ENCODE measurements around the gene NUDT14. TPM values are rescaled to one million over a fixed set of nuclear protein-coding genes. Genes with fewer than 3 reads are reported as not detected.

NUDT14 gene
- total and polyA plus RNA-seq, 2 experiments from 2014 or later = 14.8 to 38.4 TPM

DNA sequence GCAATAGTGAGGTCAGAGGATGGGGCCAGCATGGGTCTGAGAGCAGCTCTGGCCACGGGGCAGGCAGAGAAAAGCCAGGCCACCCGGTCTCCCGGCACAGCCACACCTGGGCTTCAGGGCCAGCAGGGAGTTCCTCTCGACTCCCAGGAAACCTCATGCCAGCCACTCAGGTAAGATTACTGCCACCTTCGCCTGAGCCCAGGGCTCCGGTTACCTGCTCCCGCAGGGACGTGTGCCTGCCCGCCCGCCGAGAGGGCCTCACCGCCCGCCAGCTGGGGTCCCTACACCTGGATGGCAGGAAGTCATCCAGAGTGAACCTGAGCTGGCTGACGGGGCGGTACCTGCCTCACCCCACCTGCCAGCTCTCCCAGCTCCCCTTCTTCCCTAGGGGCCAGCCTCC, 19.8 kb downstream of the NUDT14 start:
- H3K4me2 ChIP-seq = no peak overlapping the region
- no peaks in the 10 kb centered on the region for H4K20me1 ChIP-seq (replicated peaks; ENCODE audit: insufficient read depth)
- Mint-ChIP-seq H3K27ac (no peak overlapping the region), H3K9me3 (no peaks in the 10 kb centered on the region), H3K36me3 (ENCODE audit: low read depth) (no peaks in the 10 kb centered on the region), H3K4me1 (no peaks in the 10 kb centered on the region), H3K4me3 (no peak overlapping the region), H3K27me3 (ENCODE audit: insufficient read depth, low read depth, poor library complexity) (peaks cover 10% of the 10 kb centered on the region)
- H3K9me2 ChIP-seq (ENCODE audit: insufficient read depth) = no peaks in the 10 kb centered on the region
- no peaks in the 10 kb centered on the region for H3K27me3 ChIP-seq (ENCODE audit: insufficient read depth)
- H3F3A ChIP-seq (replicated peaks; ENCODE audit: low read depth) = no peaks in the 10 kb centered on the region
- H3K36me3 ChIP-seq (ENCODE audit: insufficient read depth) = no peaks in the 10 kb centered on the region
- no peak overlapping the region for H3K27ac ChIP-seq (ENCODE audit: low read depth)
- no peaks in the 10 kb centered on the region for H3K4me1 ChIP-seq (ENCODE audit: insufficient read depth)
- no peak overlapping the region for H3K4me3 ChIP-seq
- no peak for DNase-seq (ENCODE audit: low spot score)
- TF ChIP-seq ETS1 (IDR thresholded peaks at IDR 0.05) (no peak), POLR2AphosphoS5 (IDR thresholded peaks at IDR 0.05; ENCODE audit: low read depth) (no peak), NANOG (IDR thresholded peaks at IDR 0.05; ENCODE audit: borderline replicate concordance) (no peak)
- H2AFZ ChIP-seq = no peak overlapping the region
- no peaks in the 10 kb centered on the region for H3K79me2 ChIP-seq (replicated peaks; ENCODE audit: insufficient read depth)
- no peak for ATAC-seq

- Histone ChIP-seq H3K27ac (ENCODE audit: low read depth) (no peak overlapping the region), H4K20me1 (replicated peaks; ENCODE audit: insufficient read depth) (no peaks in the 10 kb centered on the region), H3K4me3 (no peak overlapping the region), H3K27me3 (ENCODE audit: insufficient read depth) (no peaks in the 10 kb centered on the region), H3K36me3 (ENCODE audit: insufficient read depth) (no peaks in the 10 kb centered on the region), H3K9me2 (ENCODE audit: insufficient read depth) (no peaks in the 10 kb centered on the region), H3K79me2 (replicated peaks; ENCODE audit: insufficient read depth) (no peaks in the 10 kb centered on the region), H3K4me1 (ENCODE audit: insufficient read depth) (no peaks in the 10 kb centered on the region), H3K4me2 (no peak overlapping the region), H2AFZ (no peak overlapping the region), H3F3A (replicated peaks; ENCODE audit: low read depth) (no peaks in the 10 kb centered on the region)
- H3K27me3 Mint-ChIP-seq (ENCODE audit: insufficient read depth, low read depth, poor library complexity) = peaks cover 11% of the 10 kb centered on the region
- H3K4me3 Mint-ChIP-seq = no peak overlapping the region
- no peak for DNase-seq (ENCODE audit: low spot score)
- no peak for ATAC-seq
- no peaks in the 10 kb centered on the region for H3K9me3 Mint-ChIP-seq
- H3K27ac Mint-ChIP-seq = no peak overlapping the region
- H3K36me3 Mint-ChIP-seq (ENCODE audit: low read depth) = no peaks in the 10 kb centered on the region
- no peak for TF ChIP-seq ZNF331 (CRISPR knock-in tag; IDR thresholded peaks at IDR 0.05; ENCODE audit: low read depth)
- no peak for TF ChIP-seq NANOG (IDR thresholded peaks at IDR 0.05; ENCODE audit: borderline replicate concordance)
- 0 out of 3 replicates have a peak, but pooled peaks cover under 1% of the 10 kb centered on the region for H3K4me1 Mint-ChIP-seq
Observed at GRCh38 chr14:105160776-105161175, 20.3 kb downstream of the NUDT14 start.

GRCh38 chr14:105159344-105159743, 21.8 kb downstream of the NUDT14 start:
- H3K79me2 ChIP-seq (replicated peaks; ENCODE audit: insufficient read depth) = no peaks in the 10 kb centered on the region
- H3K9me3 Mint-ChIP-seq = no peaks in the 10 kb centered on the region
- H3K27ac Mint-ChIP-seq = no peak overlapping the region

More at GRCh38 chr14:105159344-105159743, 21.8 kb downstream of the NUDT14 start:
- no peak overlapping the region for H3K4me3 Mint-ChIP-seq
- no peak overlapping the region for H3K27ac ChIP-seq (ENCODE audit: low read depth)
- no peak for ATAC-seq
- no peaks in the 10 kb centered on the region for H4K20me1 ChIP-seq (replicated peaks; ENCODE audit: insufficient read depth)
- no peaks in the 10 kb centered on the region for H3K9me2 ChIP-seq (ENCODE audit: insufficient read depth)
- no peak overlapping the region for H3K4me2 ChIP-seq
- no peaks in the 10 kb centered on the region for H3K4me1 ChIP-seq (ENCODE audit: insufficient read depth)
- H3K4me3 ChIP-seq = no peak overlapping the region
- no peak for DNase-seq (ENCODE audit: low spot score)
- H3K27me3 Mint-ChIP-seq (ENCODE audit: insufficient read depth, low read depth, poor library complexity) = peaks cover 16% of the 10 kb centered on the region
- TF ChIP-seq ZNF331 (CRISPR knock-in tag; IDR thresholded peaks at IDR 0.05; ENCODE audit: low read depth) (no peak), POLR2AphosphoS5 (IDR thresholded peaks at IDR 0.05; ENCODE audit: low read depth) (no peak), REST (IDR thresholded peaks at IDR 0.05; ENCODE audit: unreplicated experiment) (no peak), CREB1 (CRISPR knock-in tag; IDR thresholded peaks at IDR 0.05; ENCODE audit: low read depth) (no peak), STAT1 (IDR thresholded peaks at IDR 0.05; ENCODE audit: unreplicated experiment) (no peak), ETS1 (IDR thresholded peaks at IDR 0.05) (no peak), NANOG (IDR thresholded peaks at IDR 0.05; ENCODE audit: borderline replicate concordance) (no peak)
- no peak overlapping the region for H2AFZ ChIP-seq
- H3F3A ChIP-seq (replicated peaks; ENCODE audit: low read depth) = no peaks in the 10 kb centered on the region
- H3K36me3 Mint-ChIP-seq (ENCODE audit: low read depth) = no peaks in the 10 kb centered on the region
- H3K36me3 ChIP-seq (ENCODE audit: insufficient read depth) = no peaks in the 10 kb centered on the region
- H3K4me1 Mint-ChIP-seq = 0 out of 3 replicates have a peak, but pooled peaks cover 2% of the 10 kb centered on the region
- no peaks in the 10 kb centered on the region for H3K27me3 ChIP-seq (ENCODE audit: insufficient read depth)
